PC-3 (cell line): ENCODE data around the gene MEI1.

Source experiments
- CTCF ChIP-seq: fragments of 300-600 bp; sonication (generic); conservative IDR thresholded peaks from 2 replicates; pipeline ENCODE4 v1.5.1; 2017; ENCODE audit warnings: antibody characterized with exemption, low read depth, mild to moderate bottlenecking, low read length
- EZH2 ChIP-seq: fragments of 300-600 bp; sonication (generic); IDR thresholded peaks from one replicate; pipeline ENCODE4 v1.6.1; 2017; ENCODE audit warnings: antibody characterized with exemption, mild to moderate bottlenecking, low read length; ENCODE audit not compliant: unreplicated experiment
- EZH2phosphoT487 ChIP-seq: fragments of 300-600 bp; sonication (generic); IDR thresholded peaks from 2 replicates; pipeline ENCODE4 v1.6.1; 2018; ENCODE audit warnings: mild to moderate bottlenecking, antibody characterized with exemption, low read length, borderline replicate concordance

GRCh38 chr22:41766476-41766875 is 67.2 kb downstream of the MEI1 start:
- TF ChIP-seq CTCF: no peak
- TF ChIP-seq EZH2phosphoT487: no peak
- TF ChIP-seq EZH2: no peak
